GM12892 (cell line): ENCODE measurements around the gene KRABD2.

Source experiments
- POLR2AphosphoS5 ChIP-seq: IDR thresholded peaks from 2 replicates; pipeline ENCODE4 v1.6.1; 2011; ENCODE audit warnings: low read depth, low read length, control low read depth
- TAF1 ChIP-seq: IDR thresholded peaks from 2 replicates; pipeline ENCODE4 v1.6.1; 2011; ENCODE audit warnings: low read depth, mild to moderate bottlenecking, control low read depth, low read length, borderline replicate concordance

DNA sequence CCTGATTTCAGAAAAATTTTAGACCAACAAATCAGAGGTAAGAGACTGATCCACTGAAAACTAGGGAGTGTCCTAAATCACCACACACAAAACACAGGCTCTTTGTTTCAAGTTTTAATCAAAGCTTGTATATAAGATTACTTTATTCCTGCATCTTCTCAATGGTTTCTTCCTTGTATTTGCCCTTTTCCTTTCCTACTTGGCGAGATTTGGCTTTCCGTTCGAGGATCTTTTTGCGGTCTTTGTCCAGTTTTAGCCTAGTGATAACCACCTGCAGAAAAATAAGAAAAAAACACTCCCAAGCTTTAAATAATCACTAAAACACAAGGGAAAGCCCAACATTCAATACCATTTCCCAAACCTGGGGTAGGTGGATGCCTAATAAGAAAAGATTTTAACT, 918 bp upstream of the KRABD2 start:
- TF ChIP-seq POLR2AphosphoS5 (no peak), TAF1 (no peak)
